HL-60/S4 treated with phorbol 12-myristate 13-acetate at 8.2 ng/mL for 4 days and 3 days (cell line): ENCODE measurements around the gene INTS14.
"Not testable (repeated sequence)": the region's sequence is repeated elsewhere in the genome, so short reads cannot be mapped to it uniquely, and the experiment has no call there.

ENCODE experiments used
- in situ Hi-C: fragments of 300-500 bp; cut with MboI; formaldehyde crosslinking; loops from 2 replicates; pipeline ENCODE4 v1.15.0; 2022; ENCODE audit warnings: low sequenced_read_pairs

The INTS14 gene

DNA sequence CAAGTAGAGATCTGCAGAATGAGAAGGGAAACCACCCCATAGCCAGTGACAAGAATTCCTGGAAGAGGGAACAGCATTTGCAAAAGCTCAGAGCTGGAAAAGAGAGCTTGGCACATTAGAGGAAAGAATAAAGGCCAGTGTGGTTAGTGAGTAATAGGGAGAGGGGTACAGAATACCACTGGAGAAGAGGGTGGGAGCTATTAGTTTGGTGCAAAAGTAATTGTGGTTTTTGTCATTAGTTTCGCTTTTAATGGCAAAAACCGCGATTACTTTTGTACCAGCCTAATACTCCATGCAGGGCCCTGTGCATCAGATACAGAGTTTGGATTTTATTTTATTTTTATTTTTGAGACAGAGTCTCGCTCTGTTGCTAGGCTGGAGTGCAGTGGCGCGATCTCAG is 20.6 kb upstream of the INTS14 start:
- in situ Hi-C loops, result no loop called here

GRCh38 chr15:65630760-65631159 is 19.8 kb upstream of the INTS14 start:
- in situ Hi-C loops, result no loop called here

GRCh38 chr15:65629548-65629947 is 18.6 kb upstream of the INTS14 start:
- in situ Hi-C loops, result no loop called here

DNA sequence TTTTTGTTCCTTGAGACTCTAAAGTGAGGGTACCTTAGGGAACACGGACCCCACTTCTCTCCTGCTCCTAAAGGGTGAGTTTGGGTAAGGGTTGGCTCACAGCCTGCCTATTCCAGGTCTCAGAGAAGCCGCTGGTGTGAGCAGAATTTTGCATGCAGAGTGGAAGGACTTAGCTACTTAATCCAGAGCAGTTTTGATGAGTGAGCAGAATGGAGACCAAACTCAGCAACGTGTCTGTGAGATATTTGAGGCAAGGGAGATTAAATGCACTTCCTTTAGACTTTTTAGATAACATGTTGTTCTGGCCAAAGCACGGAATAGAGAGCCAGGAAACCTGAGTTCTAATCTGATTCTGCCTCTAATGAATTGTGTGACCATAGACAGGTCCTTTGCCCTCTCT is 15.9 kb upstream of the INTS14 start:
- in situ Hi-C loops, result no loop called here

DNA sequence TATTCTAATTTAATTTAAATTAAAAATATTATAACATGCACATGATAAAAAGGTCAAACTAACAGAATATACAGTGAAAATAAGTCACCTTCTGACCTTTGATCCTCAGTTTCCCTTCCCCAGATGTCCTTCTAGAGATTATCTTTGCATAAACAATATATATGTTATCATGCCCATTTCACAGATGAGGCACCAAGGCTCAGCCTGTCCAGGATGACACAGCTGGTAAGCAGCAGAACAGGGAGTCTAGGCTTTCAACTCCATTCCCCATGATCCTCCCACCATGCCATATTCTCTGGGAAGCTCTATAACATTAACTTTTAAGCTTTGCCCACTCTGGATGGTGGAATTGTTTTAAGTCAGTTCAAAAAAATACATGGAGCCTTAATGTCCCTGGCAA is 12.2 kb upstream of the INTS14 start:
- in situ Hi-C loops, result no loop called here

GRCh38 chr15:65621638-65622037 is 10.7 kb upstream of the INTS14 start, which contains the start of gene SLC24A1:
Gene SLC24A1, plus strand, starts transcription at chr15:65621938. Its CDS starts 2,143 bp downstream, at chr15:65624081.
- in situ Hi-C loops, result no loop called here

GRCh38 chr15:65620833-65621232 is 9.9 kb upstream of the INTS14 start:
- in situ Hi-C loops, result no loop called here

DNA sequence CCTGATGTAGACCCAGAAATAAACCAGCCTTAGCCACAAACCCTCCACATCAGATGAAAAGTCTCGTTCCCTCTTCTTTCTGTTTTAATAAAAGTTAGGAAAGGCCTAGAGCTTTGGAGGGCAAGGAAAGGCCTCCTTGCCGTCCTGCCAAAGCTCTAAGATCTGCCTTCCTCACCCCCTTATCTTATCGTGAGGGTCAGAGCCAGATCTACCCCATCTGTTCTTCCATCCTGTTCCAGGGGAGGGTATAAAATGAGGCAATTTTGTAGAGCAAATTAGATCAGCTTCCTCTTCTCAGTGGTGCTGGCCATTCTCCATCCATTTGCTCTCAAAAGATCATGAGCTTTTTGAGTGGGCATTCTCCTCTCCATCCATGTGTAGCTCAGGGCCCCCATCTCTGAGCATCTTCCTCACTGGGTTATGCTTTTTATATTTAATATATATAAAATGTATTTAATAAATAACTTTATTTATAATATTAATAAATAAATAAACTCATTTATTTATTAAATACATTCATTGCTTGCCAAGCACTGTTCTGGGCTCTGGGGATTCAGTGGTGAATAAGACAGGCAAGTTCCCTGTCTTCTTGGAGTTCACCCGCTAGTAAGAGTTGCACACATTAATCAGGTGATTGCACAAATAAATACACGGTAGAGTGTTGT is 8.8 kb upstream of the INTS14 start:
- in situ Hi-C loops, result no loop called here

DNA sequence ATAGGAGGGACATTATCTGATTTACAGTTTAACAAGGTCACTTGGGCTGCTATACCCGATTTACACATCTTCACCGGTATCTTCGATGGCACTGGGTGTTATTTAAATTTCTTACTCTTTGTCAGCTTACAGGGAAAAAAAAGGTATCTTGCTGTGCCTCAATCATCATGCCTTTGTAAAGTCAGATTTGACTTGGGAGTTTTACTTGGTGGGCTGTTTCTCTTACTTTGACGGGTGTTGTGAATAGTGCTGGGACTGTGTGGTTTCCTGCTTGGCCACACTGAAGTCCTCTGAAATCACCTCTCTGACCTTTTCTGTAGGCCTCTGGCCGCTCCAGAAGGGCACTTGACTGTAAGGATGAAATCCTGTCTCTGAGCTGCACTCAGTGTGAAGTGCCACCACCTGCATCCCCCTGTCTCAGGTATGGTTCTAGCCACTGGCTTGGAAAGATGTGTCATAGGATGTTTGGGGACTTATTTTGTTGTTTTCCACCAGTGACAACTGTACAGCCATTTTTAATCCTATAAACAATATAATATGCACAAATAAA is 7.7 kb upstream of the INTS14 start:
- in situ Hi-C loops, result no loop called here

DNA sequence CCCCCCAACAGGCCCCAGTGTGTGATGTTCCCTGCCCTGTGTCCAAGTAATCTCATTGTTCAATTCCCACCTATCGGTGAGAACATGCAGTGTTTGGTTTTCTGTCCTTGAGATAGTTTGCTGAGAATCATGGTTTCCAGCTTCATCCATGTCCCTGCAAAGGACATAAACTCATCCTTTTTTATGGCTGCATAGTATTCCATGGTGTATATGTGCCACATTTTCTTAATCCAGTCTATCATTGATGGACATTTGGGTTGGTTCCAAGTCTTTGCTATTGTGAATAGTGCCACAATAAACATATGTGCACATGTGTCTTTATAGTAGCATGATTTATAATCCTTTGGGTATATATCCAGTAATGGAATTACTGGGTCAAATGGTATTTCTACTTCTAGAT is 5.0 kb upstream of the INTS14 start:
- in situ Hi-C loops, result not testable (repeated sequence)

GRCh38 chr15:65612949-65613744 is 2.2 kb upstream of the INTS14 start:
- in situ Hi-C loops, result no loop called here

- in situ Hi-C loops, result no loop called here
Observed at GRCh38 chr15:65612616-65612946, 1.6 kb upstream of the INTS14 start.

DNA sequence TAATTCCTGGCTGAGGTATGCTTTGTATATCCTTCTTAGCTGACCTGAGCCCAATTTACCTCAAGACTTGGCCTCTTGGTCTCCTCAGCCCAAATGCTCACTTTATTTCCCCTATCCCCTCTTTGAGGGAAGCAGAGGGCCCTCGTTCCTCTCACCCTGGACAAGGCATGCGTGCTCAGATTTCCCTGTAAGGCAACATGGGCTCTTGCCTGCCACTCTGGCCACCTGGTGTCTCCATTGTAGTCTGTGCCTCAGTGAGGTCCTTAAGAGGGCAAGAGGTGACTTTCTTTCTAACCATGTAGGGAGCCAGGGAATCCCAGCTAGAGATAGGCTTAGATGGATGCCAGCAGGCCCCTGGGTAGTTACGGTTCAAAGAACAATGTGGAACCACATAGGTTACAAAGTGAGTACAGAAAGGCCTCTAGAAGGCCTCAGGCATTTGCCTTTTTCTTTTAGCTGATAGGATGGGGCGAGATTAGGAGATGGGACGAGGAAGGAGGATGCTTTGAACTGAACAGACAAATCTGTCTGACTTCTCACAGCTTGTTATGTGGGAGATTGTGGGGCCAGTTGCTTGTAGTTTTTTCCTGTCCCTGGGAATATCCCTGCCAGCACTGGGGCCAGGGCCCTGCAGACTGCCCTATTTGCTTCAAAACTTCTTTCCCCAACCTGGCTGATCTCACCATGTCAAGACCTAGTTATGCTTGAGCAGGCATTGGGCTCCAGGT is 1.1 kb upstream of the INTS14 start:
- in situ Hi-C loops, result no loop called here

- in situ Hi-C loops, result no loop called here
Observed at GRCh38 chr15:65603559-65603958, 7.4 kb downstream of the INTS14 start.

GRCh38 chr15:65603134-65603533 is 7.8 kb downstream of the INTS14 start:
- in situ Hi-C loops, result no loop called here

- in situ Hi-C loops, result no loop called here
Observed at GRCh38 chr15:65599677-65600076, 11.3 kb downstream of the INTS14 start.

- in situ Hi-C loops, result no loop called here
Observed at GRCh38 chr15:65598468-65598867, 12.5 kb downstream of the INTS14 start.

DNA sequence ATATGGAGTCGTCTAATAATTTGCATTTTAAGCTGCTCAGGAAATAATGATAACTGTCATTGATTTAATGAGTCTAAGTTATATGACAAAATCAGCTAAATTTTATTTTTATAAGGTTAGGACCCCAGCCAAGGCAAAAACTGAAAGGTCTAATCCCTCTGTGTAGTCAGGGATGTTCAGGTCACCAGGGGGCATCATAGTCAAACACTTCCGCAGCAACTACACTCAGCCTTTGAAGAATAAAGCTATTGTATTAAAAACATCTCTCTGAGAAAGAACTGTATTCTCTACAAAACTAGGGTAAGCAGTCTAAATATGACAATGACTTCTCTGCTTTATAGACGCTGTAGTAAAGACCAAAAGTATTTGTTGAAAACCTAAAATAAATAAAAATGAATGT is 15.0 kb downstream of the INTS14 start:
- in situ Hi-C loops, result no loop called here

GRCh38 chr15:65587094-65587493 is 23.8 kb downstream of the INTS14 start:
- in situ Hi-C loops, result no loop called here

DNA sequence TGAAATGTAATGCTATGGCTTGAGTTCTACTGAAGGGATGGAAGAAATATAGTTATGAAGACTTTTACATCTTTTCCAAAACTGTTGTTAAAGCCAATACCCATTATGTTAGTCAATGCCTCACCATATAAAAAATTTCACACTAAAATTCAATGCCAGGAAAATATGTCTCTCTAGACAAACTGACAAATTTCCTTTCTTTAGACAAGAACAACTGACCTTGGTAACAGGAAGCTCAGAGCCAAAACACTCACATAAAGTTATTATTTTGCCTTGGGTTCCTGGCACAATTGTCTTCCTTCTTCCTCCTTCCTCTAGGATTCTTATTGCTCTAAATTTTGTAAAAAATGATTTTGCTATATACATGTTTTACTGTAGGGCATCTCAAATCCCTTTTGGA is 26.7 kb downstream of the INTS14 start:
- in situ Hi-C loops, result no loop called here

GRCh38 chr15:65583701-65584100 is 27.2 kb downstream of the INTS14 start:
- in situ Hi-C loops, result no loop called here

DNA sequence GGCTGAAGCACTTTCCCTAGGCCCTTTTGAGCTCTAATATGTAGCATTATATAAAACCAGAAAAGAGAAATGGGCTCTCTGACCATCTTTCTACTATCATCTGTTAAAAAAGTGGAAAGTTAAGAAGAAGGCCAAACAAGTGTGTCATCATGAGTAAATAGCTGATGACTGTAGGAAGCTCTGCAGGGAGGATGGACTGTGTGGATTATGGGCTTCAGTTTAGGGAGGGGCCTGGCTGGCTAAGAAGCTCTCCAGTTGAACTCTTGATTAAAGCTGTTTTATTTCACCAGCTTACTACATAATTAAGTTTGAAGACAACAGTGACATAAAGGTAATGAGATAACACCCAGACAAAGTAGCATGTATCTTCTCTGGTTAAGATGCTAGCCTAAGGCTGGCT is 30.6 kb downstream of the INTS14 start:
- in situ Hi-C loops, result no loop called here
